ENCODE results near the gene ZMYND19. TPM values are rescaled to one million over a fixed set of nuclear protein-coding genes. Genes with fewer than 3 reads are reported as not detected.

The ZMYND19 gene
- total RNA-seq, 1 donor from 2014 or later: 34.4 TPM

Small RNA genes lying within 50 kb of the gene (small RNA-seq; reads per million reads assigned to genes)
- not detected for gene RF00017

Other genes starting within 250 kb of the ZMYND19 start
- 4.7 and 25.1 TPM in 2 replicates for gene EXD3, start 167.3 kb downstream of the ZMYND19 start, total RNA-seq (ENCODE audit: low replicate concordance)
- 0.39 and 0.65 TPM in 2 replicates for gene NOXA1, start 167.1 kb downstream of the ZMYND19 start, total RNA-seq (ENCODE audit: low replicate concordance)
- gene ENTPD8, start 149.2 kb downstream of the ZMYND19 start, total RNA-seq (ENCODE audit: low replicate concordance): not detected in 2 replicates
- 17.1 and 62.0 TPM in 2 replicates for gene NSMF, start 131.2 kb downstream of the ZMYND19 start, total RNA-seq (ENCODE audit: low replicate concordance)
- 0.13 and 0.31 TPM in 2 replicates for gene PNPLA7, start 40.1 kb downstream of the ZMYND19 start, total RNA-seq (ENCODE audit: low replicate concordance)
- gene MRPL41, start 38.6 kb downstream of the ZMYND19 start, total RNA-seq (ENCODE audit: low replicate concordance): 10.3 and 36.9 TPM in 2 replicates
- 37.6 and 55.2 TPM in 2 replicates for gene DPH7, start 11.6 kb downstream of the ZMYND19 start, total RNA-seq (ENCODE audit: low replicate concordance)
- gene ARRDC1, start 15.2 kb upstream of the ZMYND19 start, total RNA-seq (ENCODE audit: low replicate concordance): 12.9 and 34.4 TPM in 2 replicates
- gene EHMT1, start 28.5 kb upstream of the ZMYND19 start, total RNA-seq (ENCODE audit: low replicate concordance): 47.8 and 84.5 TPM in 2 replicates